Common myeloid progenitor, CD34-positive (primary cell): Measurements from ENCODE around the gene GNA12.

Experiments used
- CTCF ChIA-PET: fragments of 350-600 bp; sonication (Branson Sonifier 250); formaldehyde crosslinking; loops from one replicate; lab custom pipeline; 2021; ENCODE audit warnings: antibody characterized with exemption; lab: Charles Lee
- POLR2A ChIA-PET: fragments of 350-600 bp; sonication (Branson Sonifier 250); formaldehyde crosslinking; loops from one replicate; lab custom pipeline; 2021; ENCODE audit warnings: antibody characterized with exemption; lab: Charles Lee
- DNase-seq, 3 donors: peaks; one replicate each; pipeline versions ENCODE4 v3.0.0 to v3.0.0-alpha.2; 2013
- H3K27ac ChIP-seq, 2 experiments: 1 replicate in 1 of 2; 2 replicates in 1 of 2; pipeline ENCODE4 v1.7.0; 2013; ENCODE audit warnings: inconsistent platforms in 2 of 2, low read length in 2 of 2, mild to moderate bottlenecking in 2 of 2, low read depth in 1 of 2, moderate library complexity in 1 of 2; ENCODE audit not compliant: severe bottlenecking in 2 of 2, insufficient read depth in 1 of 2, poor library complexity in 1 of 2
- H3K27me3 ChIP-seq, 5 experiments: replicated peaks in 2 of 5; 1 replicate in 3 of 5; 2 replicates in 2 of 5; pipeline versions ENCODE4 v1.6.1 to v1.7.0; 2013; ENCODE audit warnings: low read length in 4 of 5, mild to moderate bottlenecking in 2 of 5, moderate library complexity in 2 of 5, inconsistent platforms in 1 of 5; ENCODE audit not compliant: insufficient read depth in 5 of 5, control insufficient read depth in 4 of 5
- H3K36me3 ChIP-seq, 4 experiments: 1 replicate in 2 of 4; 2 replicates in 2 of 4; pipeline versions ENCODE4 v1.6.1 to v1.7.0; 2013; ENCODE audit warnings: low read length in 3 of 4, control low read depth in 1 of 4, mild to moderate bottlenecking in 1 of 4; ENCODE audit not compliant: control insufficient read depth in 4 of 4, insufficient read depth in 4 of 4
- H3K4me1 ChIP-seq, 4 experiments: 1 replicate in 3 of 4; 2 replicates in 1 of 4; pipeline versions ENCODE4 v1.6.1 to v1.7.1; 2013; ENCODE audit warnings: low read length in 3 of 4, mild to moderate bottlenecking in 3 of 4, control low read depth in 1 of 4, inconsistent platforms in 1 of 4, moderate library complexity in 1 of 4; ENCODE audit not compliant: control insufficient read depth in 4 of 4, insufficient read depth in 4 of 4; ENCODE audit errors: control extremely low read depth in 1 of 4
- H3K4me3 ChIP-seq, 7 experiments: 1 replicate in 4 of 7; 2 replicates in 3 of 7; pipeline versions ENCODE4 v1.5.1 to v1.7.0; 2013; ENCODE audit warnings: mild to moderate bottlenecking in 7 of 7, low read length in 6 of 7, moderate library complexity in 6 of 7, inconsistent platforms in 2 of 7, low read depth in 2 of 7, control low read depth in 1 of 7; ENCODE audit not compliant: insufficient read depth in 4 of 7, control insufficient read depth in 1 of 7; ENCODE audit errors: extremely low read depth in 1 of 7
- H3K9me3 ChIP-seq, 5 experiments: 1 replicate in 4 of 5; 2 replicates in 1 of 5; pipeline versions ENCODE4 v1.6.1 to v1.7.1; 2013; ENCODE audit warnings: low read length in 4 of 5, mild to moderate bottlenecking in 2 of 5, inconsistent platforms in 1 of 5, low read depth in 1 of 5, moderate library complexity in 1 of 5; ENCODE audit not compliant: control insufficient read depth in 4 of 5, insufficient read depth in 2 of 5; ENCODE audit errors: control extremely low read depth in 1 of 5
- WGBS: methylation state at CpG from one replicate; pipeline ENCODE4 v1.1.5; 2013; ENCODE audit not compliant: insufficient coverage; 5-methylcytosine and 5-hydroxymethylcytosine counted together

GNA12 gene

DNA sequence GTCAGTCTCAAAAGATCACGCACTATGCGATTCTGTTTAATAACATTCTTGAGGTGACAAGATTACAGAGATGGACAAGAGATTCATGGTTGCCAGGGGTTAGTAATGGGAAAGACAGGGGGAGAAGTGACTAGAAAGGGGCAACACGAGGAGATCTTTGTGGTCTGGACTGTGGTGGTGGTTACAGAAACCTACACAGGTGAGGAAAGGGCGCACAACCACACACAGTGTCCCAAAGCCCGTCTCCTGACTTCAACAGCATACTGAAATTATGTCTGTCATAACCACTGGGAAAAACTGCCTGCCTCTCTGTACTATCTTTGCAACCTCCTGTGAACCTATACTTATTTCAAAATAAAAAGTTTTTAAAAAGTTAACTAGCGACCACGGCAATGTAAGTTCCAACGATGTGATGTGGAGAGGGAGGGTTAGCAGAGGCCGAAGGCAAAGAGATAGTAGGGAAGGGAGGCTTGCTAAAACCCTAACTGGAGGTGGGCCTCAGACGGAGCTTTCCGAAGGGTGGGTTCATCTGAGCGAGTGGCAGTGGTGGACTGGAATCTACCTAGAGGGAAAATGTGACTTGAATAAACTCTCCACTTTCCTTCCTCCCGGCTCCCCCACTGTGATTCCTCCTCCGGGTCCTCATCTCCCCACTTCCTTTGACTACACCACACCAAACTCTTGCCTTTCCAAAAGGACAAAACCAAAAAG, 43.7 kb downstream of the GNA12 start:
- ChIA-PET CTCF (interaction anchor here (0.8 to 2.4 kb wide), 6 partner anchors 7 to 130 kb away, joined by 3 to 9 read pairs (median 4); no protein-coding TSS in a partner anchor), POLR2A (interaction anchor here (0.6 kb wide), 1 partner anchor 101 kb away, joined by 3 read pairs; no protein-coding TSS in a partner anchor)
- WGBS: 93% methylated on average over 8 of the region's 14 CpGs
- Histone ChIP-seq H3K27ac (no peak overlapping the region), H3K4me1 (peaks cover 17 to 76% (median 58%) of the 10 kb centered on the region in 4 experiments), H3K27me3 (no peaks in the 10 kb centered on the region), H3K36me3 (peaks cover 0 to under 1% (median 0%) of the 10 kb centered on the region in 4 experiments), H3K9me3 (no peaks in the 10 kb centered on the region), H3K4me3 (peak overlapping the region in 1 of 7 experiments; percentile 26)
- no peak for DNase-seq

DNA sequence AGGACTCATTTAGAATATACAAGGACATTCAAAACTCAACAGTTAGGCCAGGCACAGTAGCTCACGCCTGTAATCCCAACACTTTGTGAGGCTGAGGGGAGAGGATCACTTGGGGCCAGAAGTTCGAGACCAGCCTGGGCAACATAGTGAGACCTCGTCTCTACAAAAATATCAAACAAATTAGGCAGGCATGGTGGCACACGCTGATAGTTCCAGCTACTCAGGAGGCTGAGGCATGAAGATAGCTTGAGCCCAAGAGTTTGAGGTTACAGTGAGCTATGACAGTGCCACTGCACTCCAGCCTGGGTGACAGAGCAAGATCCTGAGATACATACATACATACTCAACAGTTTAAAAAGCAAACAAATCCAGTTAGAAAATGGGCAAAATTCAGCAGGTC, 44.9 kb downstream of the GNA12 start:
- peak; percentile 25 to 82 (median 65) for DNase-seq
- WGBS: 90% methylated on average over 2 of the region's 4 CpGs
- Histone ChIP-seq H3K27ac (no peak overlapping the region), H3K36me3 (peaks cover 0 to 11% (median 7%) of the 10 kb centered on the region in 4 experiments), H3K4me1 (peaks cover 17 to 69% (median 56%) of the 10 kb centered on the region in 4 experiments), H3K4me3 (peak overlapping the region in 1 of 7 experiments; percentile 12), H3K27me3 (no peaks in the 10 kb centered on the region), H3K9me3 (no peaks in the 10 kb centered on the region)
- ChIA-PET CTCF (interaction anchor here (1.0 to 2.4 kb wide), 9 partner anchors 8 to 80 kb away, joined by 3 to 9 read pairs (median 4); no protein-coding TSS in a partner anchor), POLR2A (interaction anchor here (1.2 kb wide), 1 partner anchor 8 kb away, joined by 4 read pairs; no protein-coding TSS in a partner anchor)

DNA sequence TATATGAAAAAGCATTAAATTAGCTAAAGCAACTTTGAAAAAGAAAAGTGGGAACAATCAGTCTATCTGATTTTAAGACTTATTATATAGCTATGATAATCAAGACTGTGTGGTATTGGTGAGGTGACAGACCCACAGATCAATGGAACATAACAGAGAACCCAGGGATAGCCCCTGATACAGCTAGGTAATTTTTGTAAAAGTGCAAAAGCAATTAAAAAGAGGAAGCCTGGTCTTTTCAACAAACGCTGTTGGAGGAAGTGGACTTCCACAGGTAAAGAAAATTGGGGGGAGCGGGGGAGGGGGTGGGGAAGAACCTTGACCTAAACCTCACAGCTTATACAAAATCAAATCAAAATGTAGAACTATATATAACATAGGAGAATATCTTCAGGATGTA, 45.4 kb downstream of the GNA12 start:
- no peak for DNase-seq
- Histone ChIP-seq H3K27me3 (no peaks in the 10 kb centered on the region), H3K9me3 (no peaks in the 10 kb centered on the region), H3K4me3 (no peak overlapping the region), H3K27ac (no peak overlapping the region), H3K36me3 (peaks cover 2 to 17% (median 11%) of the 10 kb centered on the region in 4 experiments), H3K4me1 (peaks cover 17 to 66% (median 55%) of the 10 kb centered on the region in 4 experiments)
- ChIA-PET CTCF (interaction anchor here (1.0 to 2.4 kb wide), 8 partner anchors 9 to 80 kb away, joined by 3 to 9 read pairs (median 4); no protein-coding TSS in a partner anchor), POLR2A (interaction anchor here (1.2 kb wide), 1 partner anchor 9 kb away, joined by 4 read pairs; no protein-coding TSS in a partner anchor)
- no CpG with 5 or more reads among the region's 2 CpGs for WGBS

DNA sequence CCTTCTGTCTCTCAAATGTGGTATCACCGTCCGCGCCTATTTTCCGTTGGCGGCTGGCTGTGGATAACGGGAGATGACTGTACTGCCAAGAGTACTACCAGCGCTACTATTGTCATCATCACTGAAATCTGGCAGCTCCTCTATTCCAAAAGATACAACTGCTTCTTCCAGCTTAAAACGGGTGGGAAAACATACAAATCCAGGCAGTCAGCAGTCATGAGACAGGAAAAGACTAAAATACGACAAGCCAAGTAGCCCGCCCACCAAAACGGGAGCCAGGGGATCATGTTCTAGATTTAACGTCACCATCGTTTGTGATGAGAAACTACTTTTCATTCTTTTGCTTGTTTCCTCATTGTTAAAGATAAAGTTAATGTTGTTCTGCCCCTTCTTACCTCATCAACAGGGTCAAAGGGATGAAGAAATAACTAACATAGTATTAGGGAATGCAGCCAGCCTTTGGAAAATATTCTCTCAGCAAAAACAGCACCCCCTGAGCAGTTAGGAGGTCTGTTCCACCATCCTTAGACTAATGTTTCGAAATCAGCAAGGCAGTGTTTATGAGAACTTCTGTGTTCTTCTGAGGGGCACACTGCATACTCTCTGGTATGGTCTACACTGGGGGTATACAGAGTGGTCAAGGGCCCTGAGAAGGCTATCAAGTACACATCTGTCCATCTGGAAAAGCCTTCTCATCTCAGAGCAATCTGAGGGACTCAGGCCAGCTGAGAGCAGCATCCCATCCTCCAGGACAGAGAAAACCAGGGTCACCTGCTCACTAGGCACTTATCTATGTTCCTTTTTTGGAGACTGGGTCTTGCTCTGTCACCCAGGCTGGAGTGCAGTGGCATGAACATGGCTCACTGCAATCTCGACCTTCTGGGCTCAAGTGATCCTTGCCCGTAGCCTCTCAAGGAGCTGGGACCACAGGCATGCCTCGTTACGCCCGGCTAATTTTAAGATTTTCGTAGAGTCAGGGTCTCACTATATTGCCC, 47.5 kb downstream of the GNA12 start:
- 94% methylated on average over 16 of the region's 20 CpGs for WGBS
- Histone ChIP-seq H3K36me3 (peaks cover 15 to 36% (median 25%) of the 10 kb centered on the region in 4 experiments), H3K27ac (no peak overlapping the region), H3K4me3 (no peak overlapping the region), H3K4me1 (peaks cover 17 to 50% (median 41%) of the 10 kb centered on the region in 4 experiments), H3K9me3 (no peaks in the 10 kb centered on the region), H3K27me3 (no peaks in the 10 kb centered on the region)
- CTCF ChIA-PET: interaction anchor here (0.6 to 1.8 kb wide), 5 partner anchors 9 to 66 kb away, joined by 3 to 6 read pairs (median 4); no protein-coding TSS in a partner anchor
- DNase-seq: no peak
- POLR2A ChIA-PET: interaction anchor here (0.6 kb wide), 1 partner anchor 55 kb away, joined by 5 read pairs; no protein-coding TSS in a partner anchor

DNA sequence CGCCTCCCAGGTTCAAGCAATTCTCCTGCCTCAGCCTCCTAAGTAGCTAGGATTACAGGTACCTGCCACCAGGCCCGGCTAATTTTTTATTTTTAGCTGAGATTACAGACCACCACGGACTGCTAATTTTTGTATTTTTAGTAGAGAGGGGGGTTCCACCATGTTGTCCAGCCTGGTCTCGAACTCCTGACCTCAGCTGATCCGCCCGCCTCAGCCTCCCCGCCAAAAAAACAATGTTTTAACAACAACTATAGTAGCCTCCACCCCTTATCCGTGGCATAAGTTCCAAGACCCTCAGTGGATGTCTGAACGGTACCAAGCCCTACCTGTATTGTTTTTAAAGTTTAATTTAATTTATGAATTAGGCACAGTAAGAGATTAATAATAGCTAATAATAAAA, 48.2 kb downstream of the GNA12 start:
- H3K27ac ChIP-seq: no peak overlapping the region
- CTCF ChIA-PET: interaction anchor here (1.3 to 1.8 kb wide), 2 partner anchors 9 to 12 kb away, joined by 4 to 6 read pairs; no protein-coding TSS in a partner anchor
- no peak overlapping the region for H3K4me3 ChIP-seq
- peaks cover 15 to 39% (median 29%) of the 10 kb centered on the region in 4 experiments for H3K36me3 ChIP-seq
- H3K9me3 ChIP-seq: no peaks in the 10 kb centered on the region
- no CpG with 5 or more reads among the region's 9 CpGs for WGBS
- peaks cover 12 to 42% (median 33%) of the 10 kb centered on the region in 4 experiments for H3K4me1 ChIP-seq
- POLR2A ChIA-PET: no interaction called here
- no peak for DNase-seq
- no peaks in the 10 kb centered on the region for H3K27me3 ChIP-seq

DNA sequence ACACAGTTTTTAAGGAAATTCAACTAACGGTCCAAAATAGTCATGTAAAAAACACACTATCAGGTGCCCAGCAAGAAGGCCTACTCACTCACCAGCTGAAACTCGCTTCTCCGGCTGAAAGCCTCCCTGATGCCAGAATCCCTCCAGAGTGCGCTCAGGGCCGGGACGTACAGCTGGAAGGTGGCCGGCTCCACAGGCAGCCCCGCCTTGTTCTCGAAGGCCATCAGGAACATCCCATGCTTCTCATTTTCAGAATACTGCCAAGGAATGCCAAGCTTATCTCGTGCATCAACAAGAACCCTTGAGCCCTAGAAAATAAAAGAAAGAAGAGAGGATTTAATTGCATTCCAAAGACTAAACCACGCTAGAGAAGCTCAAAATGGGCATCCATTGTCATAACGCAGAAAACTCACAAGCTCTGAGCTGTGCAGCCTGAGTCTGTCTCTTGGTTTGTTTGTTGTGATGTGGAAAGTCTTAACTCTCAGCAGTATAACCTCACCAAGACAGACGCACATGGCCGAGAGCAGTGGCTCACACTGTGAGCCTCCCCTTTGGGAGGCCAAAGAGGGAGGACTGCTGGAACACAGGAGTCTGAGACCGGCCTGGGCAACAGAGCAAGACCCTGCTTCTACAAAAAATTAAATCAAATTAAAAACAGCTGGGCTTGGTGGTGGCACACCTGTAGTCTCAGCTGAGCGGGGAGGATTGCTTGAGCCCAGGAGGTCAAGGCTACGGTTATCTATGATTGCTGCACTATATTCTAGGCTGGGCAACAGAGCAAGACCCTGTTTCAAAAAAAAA, 49.1 kb downstream of the GNA12 start:
- CTCF ChIA-PET: interaction anchor here (0.6 to 1.8 kb wide), 4 partner anchors 8 to 90 kb away, joined by 3 to 6 read pairs (median 4); no protein-coding TSS in a partner anchor

More for the DNA sequence above, 49.1 kb downstream of the GNA12 start:
- no peaks in the 10 kb centered on the region for H3K9me3 ChIP-seq
- DNase-seq: no peak
- no peak overlapping the region for H3K27ac ChIP-seq
- H3K27me3 ChIP-seq: no peaks in the 10 kb centered on the region
- H3K36me3 ChIP-seq: peaks cover 17 to 39% (median 30%) of the 10 kb centered on the region in 4 experiments
- WGBS: 100% methylated on average over 8 of the region's 17 CpGs
- no peak overlapping the region for H3K4me3 ChIP-seq
- POLR2A ChIA-PET: no interaction called here
- peaks cover 10 to 39% (median 29%) of the 10 kb centered on the region in 4 experiments for H3K4me1 ChIP-seq
